Hypothalamus (tissue), 51 donors: ENCODE measurements around the gene PAK5.

Experiments used
- DNase-seq, 51 donors: peaks; one replicate each; lab custom pipeline; 2025; lab: John Stamatoyannopoulos, UW

Gene PAK5

DNA sequence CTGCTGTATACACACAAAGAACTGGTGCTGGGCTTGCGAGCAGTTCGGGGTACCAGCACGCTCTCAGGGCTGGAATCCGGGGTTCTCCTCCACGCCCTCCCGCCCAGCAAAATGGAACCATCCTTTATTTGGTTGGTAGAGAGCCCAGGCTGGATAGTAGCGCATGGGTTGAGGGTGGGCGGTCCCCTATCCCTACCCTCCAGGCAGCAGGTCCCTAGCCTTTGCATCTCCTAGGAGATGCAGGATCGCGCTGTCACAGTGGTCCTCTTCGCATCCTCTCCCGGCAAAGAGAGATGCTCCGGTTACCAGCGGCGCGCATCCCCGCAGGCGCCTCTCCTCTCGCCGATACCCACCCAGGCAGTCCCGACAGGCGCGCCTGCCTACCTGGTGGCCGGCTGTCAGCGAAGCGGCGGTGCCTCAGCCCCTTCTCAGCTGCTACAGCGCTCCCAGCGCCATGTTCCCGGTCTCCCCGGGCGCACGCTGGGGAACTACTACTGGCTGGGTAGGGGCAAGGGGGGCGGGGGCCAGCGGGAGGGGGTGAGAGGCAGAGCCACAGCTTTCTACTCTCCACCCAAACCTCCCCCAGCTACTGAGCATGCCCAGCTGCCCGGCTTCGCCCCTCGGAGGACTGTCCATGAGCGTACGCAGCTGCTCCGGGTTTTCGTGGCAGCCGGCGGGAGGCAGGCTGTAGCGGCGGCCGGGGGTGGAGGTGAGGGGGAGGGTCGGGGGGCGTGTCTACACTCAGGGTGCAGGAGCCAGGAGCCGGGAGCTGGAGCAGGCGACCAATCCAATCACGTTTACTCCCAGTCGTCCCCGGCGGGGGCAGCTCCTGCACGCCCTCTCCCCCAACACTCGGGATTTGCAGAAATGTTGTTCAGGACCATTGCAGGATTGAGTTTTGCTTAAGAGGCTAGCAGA lies at the start of gene PAK5:
PAK5 (minus strand) TSS at position 699 of the 918 bp plus-strand sequence. CDS start 194,748 bp downstream, outside the sequence.
- peak in 50 of 51 donors; percentile 9 to 88 (median 66) for DNase-seq

DNA sequence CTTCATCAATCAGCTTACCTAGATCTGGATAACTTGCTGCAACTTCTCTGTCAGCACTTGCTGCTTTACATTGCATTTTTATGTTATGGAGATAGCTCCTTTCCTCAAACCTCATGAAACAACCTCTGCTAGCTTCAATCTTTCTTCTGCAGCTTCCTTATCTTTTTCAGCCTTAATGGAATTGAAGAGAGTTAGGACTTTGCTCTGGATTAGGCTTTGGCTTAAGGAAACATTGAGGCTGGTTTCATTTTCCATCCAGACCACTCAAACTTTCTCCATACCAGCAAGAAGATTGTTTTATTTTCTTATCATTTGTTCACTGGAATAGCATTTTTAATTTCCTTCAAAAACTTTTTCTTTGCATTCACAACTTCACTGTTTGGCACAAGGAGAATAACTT lies 48.8 kb upstream of the PAK5 start:
- no peak for DNase-seq

DNA sequence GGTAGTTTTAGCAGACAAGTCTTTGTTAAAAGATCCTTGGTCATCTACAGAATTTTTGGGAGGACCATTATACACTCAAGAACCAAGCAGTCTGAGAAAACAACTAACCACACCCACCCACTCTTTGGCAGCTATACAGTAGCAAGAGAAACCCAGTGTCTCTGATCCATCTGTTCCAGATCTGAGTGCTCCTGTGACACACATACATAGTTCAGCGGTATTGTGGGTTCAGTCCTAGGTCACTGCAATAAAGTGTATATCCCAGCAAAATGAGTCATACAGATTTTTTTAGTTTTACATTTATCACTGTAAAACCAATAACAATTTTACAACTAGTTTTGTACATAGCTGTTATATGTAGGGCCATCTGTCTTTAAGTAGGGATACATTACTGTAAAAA lies 47.4 kb upstream of the PAK5 start:
- DNase-seq = no peak

DNA sequence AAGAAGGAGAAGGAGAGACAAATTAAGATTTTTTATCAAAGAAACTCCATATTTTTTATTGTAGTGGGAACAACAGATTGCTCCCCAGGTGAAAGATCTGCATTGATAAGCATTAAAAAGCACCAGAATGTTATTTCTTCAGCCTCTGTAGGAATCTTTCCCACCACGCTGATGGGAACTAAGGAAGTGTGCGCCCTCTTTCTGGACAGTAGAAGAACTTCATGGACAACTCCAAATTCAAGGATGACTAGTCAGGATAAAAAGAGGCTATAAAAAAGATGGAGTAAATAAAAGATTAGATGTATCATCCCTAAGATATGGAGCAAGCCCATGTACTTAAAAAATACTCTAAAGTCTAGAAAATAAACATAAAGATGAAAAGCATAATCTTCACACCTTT lies 45.8 kb upstream of the PAK5 start:
- no peak for DNase-seq

DNA sequence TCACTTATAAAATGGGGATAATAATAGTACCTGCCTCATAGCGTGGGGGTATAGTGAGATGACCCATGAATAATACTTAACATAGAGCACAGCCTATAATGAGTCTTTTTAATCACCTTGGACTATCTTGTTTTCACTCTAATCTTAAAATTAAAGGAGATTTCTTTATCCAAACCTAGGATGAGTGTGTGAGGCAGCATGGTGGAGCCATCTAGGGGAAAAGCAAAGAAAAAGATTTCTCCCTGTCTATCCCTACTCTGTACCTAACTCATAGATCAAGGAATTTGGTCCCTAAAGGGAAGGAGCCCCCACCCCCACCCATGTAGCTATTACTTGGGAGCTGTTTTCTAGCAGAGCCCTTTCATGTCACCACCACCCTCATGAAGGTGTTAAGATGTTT lies 45.2 kb upstream of the PAK5 start:
- DNase-seq = no peak

DNA sequence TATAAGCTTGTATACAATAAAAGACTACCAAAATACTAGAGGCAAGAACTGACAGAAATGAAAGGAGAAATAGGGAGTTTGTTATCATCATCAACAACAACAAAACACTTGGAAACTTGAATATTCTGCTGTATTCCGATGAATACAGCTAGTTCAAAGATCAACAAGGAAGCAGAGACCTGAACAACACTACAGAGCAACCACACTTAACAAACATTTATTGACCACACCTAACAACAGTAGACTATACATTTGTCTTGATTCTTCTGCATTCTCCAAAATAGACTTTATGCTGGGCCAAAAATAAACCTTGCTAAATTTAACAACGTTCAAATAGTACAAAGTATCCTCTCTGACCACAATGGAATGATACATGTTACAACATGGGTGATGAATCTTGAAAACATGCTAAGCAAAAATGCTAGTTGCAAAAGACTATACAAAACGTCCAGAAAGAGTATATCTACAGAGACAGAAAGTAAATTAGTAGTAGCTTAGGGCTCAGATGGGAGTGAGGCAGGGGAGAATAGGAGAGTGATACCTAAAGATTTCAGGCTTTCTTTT lies 39.1 kb upstream of the PAK5 start:
- DNase-seq = no peak

DNA sequence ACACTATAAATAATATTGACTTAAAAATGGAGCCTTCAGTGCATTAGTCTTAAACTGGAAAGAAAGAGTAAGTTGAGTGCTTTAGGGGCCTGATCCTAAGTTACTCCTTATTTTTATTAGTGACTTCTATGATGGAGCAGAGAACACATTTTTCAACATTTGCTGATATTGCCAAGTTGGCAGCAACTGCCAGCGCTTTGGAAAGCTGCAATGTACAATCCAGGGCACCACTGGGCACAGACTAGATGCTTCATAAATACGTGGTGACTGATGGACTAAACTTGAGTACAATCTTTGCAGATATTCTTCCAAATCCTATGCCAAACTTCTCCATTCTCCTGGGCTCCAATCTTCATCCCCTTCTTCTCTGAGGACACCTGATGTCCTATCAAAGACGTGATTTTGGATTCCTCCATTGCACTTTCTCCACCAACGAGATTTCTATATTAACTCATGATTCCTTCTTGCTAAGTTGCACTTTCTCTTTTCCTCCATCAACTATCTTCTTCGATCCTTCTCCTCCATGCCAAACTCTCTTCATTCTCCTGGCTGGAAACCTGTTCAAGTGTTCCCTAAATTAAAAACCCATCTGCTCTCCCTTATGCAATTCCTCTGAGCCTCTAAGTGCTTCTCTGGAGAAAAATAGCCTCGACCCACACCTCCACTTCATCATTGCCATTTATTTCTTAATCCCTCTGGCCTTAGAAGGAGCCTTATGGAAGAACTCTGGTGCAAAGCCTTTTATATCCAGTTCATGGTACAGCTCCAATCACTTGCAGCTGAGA lies 28.5 kb upstream of the PAK5 start:
- no peak for DNase-seq

DNA sequence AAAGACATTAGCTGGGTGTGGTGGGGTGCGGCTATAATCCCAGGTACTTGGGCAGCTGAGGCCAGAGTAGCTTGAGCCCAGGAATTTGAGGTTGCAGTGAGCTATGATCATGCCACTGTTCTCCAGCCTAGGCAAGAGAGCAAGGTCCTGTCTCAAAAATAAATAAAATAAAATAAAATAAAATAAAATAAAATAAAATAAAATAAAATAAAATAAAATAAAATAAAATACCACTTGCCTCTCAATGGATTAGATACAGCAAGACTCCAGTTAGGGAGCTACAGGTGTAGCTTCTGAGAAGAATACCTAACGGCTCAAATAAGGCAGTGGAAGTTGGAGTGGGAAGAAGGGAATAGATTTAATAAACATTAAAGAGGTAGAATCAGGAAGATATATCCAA lies 13.7 kb upstream of the PAK5 start:
- DNase-seq = no peak

DNA sequence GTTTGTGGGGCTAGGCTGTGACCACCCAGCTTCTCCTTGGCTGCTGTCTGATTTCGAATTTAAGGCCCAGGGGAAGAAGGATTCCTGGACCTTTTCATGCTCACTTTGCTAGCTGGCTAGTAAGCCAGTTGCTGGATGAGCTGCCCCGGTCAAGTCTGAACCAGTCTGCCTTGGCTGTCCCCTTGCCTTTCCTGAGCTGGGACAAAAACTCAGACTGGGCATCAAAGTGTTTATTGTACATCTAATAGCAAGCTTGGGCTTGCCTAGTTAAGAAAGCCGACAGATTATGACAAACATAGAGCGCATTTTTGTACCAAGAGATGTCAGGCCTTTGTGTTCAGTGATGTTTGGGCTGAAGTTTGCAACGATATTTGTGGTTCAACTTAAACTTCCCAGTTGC lies 750 bp upstream of the PAK5 start:
- no peak for DNase-seq

DNA sequence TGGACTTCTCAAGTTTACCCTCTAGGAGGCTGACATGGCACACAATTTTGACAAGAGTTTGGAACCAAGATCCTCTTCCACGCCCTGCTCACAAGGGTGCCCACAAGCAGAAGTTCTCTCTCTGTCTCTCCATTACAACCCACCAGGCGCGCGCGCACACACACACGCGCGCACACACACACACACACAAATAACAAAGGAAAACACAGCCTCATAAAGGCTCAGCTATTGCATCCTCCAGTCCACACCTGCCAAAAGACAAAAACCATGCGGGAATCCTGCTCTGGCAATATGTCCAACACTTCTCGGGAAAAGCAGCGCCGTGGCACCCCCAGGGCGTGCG lies 870 bp downstream of the PAK5 start:
- peak in 7 of 51 donors; percentile 10 to 80 (median 20) for DNase-seq

DNA sequence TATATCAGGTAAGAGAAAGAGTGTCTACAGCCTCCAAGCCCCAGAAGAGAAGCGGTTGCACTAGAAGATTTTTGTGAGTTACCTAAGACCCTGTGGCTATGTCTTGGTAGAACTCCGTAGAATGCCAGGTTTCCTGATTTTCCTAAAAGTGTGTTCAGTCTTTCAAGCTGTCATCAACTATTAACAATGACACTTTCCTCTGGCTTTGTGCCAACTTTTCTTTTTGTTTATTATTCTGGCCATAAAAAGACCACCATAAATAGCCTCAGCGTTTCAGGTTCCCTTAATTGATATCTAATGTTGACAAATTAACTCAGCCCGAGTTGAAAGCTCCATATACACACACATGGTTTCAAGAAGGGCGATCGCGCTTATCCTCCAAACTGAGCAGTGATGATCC lies 1.2 kb downstream of the PAK5 start:
- DNase-seq = no peak

DNA sequence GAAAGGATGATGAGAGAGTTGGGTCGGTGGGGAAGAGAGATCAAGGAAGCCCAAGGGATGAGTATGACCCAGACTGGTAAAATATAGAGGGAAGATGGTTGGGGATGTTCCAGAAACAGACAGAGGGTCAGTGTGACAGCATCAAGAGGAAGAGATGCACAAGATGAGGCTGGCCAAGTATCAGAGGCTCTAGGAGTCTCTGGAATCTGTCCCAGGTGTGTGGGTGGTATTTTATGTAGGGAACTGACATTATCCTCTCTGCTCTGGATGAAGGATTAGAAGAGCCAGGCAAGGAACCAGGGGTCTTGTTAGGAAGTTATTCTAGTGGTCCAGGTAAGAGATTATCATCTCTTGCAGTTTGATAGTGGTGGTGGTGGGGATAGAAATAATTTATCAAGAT lies 3.6 kb downstream of the PAK5 start:
- no peak for DNase-seq

DNA sequence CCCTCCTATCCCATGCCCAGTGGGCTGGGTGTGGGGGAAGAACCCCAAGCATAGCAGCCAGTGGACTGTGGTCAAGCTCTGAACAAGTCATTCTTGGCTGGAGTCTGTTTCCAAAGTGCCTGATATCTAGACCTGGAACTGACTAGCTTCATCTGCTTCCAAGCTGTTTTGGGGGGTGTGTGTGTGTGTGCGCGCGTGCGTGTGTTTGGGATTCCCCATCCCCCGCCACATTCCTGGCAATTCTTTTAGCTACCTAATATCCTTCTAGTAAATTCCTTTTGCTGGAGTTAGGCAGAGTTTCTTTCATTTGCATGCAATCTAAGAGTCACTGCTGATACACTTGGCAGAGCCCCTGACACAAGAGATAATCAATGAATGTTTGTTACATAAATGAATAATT lies 7.8 kb downstream of the PAK5 start:
- no peak for DNase-seq

DNA sequence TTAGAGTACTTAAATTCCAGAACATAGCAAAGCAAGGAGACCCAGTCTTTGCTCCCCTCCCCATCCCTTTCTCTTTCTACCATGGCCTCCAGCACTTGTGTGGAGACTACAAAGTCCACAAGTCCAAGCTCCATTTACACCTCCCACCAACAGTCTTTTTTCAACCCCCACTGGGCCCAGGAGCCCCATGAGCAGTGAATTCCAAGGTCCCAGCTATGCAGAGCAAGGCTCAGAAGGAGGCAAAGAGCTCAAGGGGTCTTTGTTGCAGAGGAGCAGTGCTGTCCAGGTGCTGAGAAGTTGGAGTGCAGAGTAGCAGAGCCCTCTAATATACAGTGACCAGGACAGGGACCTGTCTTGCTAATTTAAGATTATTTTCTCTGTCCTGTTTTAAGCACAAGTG lies 9.0 kb downstream of the PAK5 start:
- no peak for DNase-seq

DNA sequence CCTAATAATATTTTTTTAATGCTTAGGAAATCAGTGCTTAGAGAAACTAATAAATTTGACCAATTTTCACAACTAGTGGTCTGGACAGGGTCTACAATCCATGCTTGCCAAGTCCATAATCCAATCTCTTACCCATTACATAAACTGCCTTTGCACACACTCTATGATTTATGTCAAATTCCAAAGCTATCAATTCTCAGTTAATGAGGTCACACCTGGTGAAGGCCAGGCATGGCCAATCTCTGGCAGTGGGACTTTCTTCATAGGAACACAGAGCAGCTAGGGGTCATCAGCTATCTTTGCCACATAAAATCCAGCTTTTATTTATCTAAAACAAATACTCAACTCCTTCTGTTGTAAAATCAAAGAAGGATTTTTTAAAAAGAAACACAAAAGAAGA lies 21.2 kb downstream of the PAK5 start:
- DNase-seq = no peak

DNA sequence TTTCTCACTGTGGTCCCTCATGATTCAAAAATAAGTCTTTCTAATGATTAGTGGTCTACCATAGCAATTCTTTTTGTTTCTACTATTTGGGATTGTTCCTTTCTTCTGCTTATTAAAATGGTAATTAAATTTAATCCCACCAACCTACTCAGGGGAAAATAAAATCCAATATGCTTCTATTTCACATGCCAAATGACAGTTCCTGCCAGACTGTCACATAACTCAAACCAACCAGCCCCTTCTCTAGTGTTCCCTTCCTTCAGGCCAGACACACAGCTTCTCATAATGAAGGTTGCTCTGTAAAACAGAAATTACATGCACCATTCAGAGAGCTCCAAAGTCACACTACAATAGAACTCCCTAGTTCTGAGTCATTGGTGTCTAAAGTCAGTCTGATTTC lies 23.2 kb downstream of the PAK5 start:
- DNase-seq = no peak

DNA sequence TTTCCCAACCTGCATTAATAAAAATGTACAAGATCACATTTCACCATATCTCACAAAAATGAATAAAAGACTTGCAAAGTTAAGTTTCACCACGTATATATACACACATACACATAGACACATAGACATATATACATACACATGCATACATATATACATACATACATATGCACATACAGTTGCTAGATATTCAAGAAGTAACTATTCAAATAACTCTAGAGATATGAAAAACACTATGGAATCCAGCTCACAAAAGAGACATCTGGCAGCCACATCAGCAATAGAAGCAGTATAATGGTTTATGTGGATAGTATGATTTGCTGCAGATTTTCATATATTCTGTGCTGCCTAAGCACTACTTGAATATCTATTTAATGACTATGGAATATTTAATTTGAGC lies 28.1 kb downstream of the PAK5 start:
- DNase-seq = no peak

DNA sequence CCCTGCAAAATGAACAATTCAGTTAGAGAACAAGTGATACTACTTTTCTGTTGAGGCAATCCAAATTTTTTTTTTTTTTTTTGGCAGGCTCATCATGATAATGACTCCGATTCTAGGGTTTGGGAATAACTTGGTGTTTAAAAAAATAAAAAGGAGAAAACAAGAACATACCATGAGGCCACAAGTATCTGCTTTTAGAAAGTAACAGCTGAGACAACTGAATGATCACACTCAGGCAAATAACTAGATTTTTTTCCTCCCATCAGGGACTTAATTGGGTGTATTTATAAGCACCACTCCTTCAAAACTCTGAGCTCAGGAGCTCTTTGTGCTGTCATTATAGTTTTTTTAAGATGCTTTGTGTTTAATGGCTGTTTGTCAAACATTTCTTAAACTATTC lies 29.6 kb downstream of the PAK5 start:
- no peak for DNase-seq

DNA sequence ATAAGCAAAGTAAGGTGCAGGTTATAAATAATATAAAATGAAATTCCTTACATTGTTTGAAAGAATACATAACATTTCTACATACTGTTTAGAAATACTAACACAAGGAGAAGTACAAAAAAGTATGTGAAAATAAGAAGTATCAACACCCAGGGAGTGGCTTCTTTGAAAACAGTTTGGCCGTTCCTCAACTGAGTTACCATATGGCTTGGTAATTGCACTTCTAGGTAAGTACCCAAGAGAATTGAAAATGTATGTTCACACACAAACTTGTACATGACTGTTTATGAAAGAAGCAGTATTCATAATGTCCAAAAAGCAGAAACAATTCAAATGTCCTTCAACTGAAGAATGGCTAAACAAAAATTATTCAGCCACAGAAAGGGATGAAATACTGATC lies 30.7 kb downstream of the PAK5 start:
- DNase-seq = no peak

DNA sequence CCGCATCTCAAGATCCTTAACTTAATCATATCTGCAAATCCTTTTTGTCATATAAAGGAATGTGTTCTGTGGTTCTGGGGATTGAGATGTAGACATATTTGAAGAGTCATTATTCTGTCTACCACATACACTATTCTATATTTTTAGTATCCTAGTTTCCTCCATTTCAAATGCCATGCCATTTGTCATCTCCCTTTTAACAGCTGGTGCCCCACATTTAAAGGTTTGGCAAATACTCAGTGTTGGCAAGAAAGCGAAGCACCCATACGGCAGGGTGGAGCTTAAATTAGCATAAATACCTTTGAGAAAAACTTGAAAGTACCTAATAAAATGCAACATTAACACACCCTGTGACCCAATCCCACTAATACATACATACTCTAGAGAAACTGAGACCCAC lies 31.7 kb downstream of the PAK5 start:
- DNase-seq = no peak

DNA sequence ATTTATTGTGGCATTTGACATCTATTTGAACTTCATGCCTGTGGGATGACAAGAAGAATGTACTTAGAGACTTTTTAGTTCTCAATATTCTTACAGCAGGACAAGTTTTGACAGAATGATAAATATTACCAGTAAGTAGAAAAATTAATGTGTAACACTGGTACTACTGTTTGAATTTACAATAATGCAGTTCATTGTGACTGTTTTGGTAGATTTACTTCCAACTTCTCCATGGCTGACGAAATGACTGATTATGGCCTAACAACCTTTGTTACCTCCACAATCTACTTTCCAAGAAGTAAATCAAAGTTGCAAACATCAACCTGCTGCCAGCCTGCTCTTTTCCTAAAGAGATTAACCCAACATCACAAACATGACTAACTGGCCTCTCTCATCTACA lies 38.5 kb downstream of the PAK5 start:
- no peak for DNase-seq

DNA sequence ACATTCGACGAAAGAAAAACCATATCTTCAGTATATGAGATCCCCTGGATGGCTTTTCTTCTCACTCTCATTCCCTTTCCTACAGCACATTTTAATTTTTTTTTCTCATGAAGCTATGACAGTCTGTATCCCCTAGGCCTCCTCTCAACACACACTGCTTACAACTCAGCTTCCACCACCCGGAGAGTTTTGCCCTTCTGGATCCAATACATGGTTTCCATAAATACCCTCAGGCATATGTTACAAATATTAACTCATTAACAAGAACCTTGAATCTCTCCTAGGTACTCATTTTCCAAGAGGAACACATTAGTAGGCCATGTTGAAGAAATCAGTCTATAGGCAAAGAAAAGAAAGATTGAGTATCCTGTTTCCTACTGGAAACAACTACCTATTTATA lies 44.0 kb downstream of the PAK5 start:
- DNase-seq = no peak
